ENCODE data around the gene CAVIN2. TPM values are rescaled to one million over a fixed set of nuclear protein-coding genes. Genes with fewer than 3 reads are reported as not detected.

The CAVIN2 gene
- polyA plus RNA-seq, 1 donor from 2014 or later, result not detected

DNA sequence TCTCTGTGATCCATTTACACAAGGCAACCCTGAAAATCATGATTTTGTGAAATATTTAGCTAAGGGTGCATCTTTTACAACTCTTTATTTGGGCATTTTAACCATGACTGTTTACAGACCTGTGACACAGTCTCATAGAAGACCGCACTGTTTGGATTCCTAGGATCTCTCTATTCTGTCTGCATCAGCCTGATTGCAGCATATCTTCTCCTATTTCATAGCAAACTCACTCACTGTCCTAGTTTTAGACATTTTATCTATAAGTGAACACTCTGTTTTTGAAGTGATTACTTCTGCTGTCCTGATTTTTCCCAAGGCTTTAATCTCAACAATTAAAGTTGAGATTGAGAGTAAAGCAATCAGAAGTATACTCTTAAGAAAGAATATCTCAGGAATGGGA lies 56.2 kb downstream of the CAVIN2 start:
- H3K9ac ChIP-seq (ENCODE audit: low read length), result no peak overlapping the region
- H3K9me2 ChIP-seq (ENCODE audit: insufficient read depth, low read length), result no peaks in the 10 kb centered on the region
- no peaks in the 10 kb centered on the region for H3F3A ChIP-seq (ENCODE audit: insufficient read depth, low read length, poor library complexity, severe bottlenecking)
- no peak overlapping the region for H3K27ac ChIP-seq (ENCODE audit: low read length)
- no peak overlapping the region for H3K4me3 ChIP-seq (ENCODE audit: low read length)
- H3K27me3 ChIP-seq (ENCODE audit: insufficient read depth, low read depth, low read length), result no peaks in the 10 kb centered on the region
- no peaks in the 10 kb centered on the region for H3K79me2 ChIP-seq (replicated peaks; ENCODE audit: insufficient read depth, low read length)
- H2AFZ ChIP-seq (ENCODE audit: low read depth, low read length), result no peak overlapping the region
- H3K36me3 ChIP-seq (ENCODE audit: insufficient read depth, low read length), result no peaks in the 10 kb centered on the region
- no peaks in the 10 kb centered on the region for H3K9me3 ChIP-seq (ENCODE audit: low read length)
- no peak overlapping the region for H3K4me2 ChIP-seq (ENCODE audit: low read length)
- TF ChIP-seq, protein P1, sequence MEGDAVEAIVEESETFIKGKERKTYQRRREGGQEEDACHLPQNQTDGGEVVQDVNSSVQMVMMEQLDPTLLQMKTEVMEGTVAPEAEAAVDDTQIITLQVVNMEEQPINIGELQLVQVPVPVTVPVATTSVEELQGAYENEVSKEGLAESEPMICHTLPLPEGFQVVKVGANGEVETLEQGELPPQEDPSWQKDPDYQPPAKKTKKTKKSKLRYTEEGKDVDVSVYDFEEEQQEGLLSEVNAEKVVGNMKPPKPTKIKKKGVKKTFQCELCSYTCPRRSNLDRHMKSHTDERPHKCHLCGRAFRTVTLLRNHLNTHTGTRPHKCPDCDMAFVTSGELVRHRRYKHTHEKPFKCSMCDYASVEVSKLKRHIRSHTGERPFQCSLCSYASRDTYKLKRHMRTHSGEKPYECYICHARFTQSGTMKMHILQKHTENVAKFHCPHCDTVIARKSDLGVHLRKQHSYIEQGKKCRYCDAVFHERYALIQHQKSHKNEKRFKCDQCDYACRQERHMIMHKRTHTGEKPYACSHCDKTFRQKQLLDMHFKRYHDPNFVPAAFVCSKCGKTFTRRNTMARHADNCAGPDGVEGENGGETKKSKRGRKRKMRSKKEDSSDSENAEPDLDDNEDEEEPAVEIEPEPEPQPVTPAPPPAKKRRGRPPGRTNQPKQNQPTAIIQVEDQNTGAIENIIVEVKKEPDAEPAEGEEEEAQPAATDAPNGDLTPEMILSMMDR (IDR thresholded peaks at IDR 0.05; ENCODE audit: poor library complexity, severe bottlenecking), result no peak
- TF ChIP-seq TAF1 (IDR thresholded peaks at IDR 0.05; ENCODE audit: low read depth), result no peak
- TF ChIP-seq, protein P2, sequence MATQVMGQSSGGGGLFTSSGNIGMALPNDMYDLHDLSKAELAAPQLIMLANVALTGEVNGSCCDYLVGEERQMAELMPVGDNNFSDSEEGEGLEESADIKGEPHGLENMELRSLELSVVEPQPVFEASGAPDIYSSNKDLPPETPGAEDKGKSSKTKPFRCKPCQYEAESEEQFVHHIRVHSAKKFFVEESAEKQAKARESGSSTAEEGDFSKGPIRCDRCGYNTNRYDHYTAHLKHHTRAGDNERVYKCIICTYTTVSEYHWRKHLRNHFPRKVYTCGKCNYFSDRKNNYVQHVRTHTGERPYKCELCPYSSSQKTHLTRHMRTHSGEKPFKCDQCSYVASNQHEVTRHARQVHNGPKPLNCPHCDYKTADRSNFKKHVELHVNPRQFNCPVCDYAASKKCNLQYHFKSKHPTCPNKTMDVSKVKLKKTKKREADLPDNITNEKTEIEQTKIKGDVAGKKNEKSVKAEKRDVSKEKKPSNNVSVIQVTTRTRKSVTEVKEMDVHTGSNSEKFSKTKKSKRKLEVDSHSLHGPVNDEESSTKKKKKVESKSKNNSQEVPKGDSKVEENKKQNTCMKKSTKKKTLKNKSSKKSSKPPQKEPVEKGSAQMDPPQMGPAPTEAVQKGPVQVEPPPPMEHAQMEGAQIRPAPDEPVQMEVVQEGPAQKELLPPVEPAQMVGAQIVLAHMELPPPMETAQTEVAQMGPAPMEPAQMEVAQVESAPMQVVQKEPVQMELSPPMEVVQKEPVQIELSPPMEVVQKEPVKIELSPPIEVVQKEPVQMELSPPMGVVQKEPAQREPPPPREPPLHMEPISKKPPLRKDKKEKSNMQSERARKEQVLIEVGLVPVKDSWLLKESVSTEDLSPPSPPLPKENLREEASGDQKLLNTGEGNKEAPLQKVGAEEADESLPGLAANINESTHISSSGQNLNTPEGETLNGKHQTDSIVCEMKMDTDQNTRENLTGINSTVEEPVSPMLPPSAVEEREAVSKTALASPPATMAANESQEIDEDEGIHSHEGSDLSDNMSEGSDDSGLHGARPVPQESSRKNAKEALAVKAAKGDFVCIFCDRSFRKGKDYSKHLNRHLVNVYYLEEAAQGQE (IDR thresholded peaks at IDR 0.05; ENCODE audit: borderline replicate concordance), result no peak
- no peak for TF ChIP-seq EZH2 (IDR thresholded peaks at IDR 0.05; ENCODE audit: borderline replicate concordance, insufficient read depth, low read length, poor library complexity, severe bottlenecking)
- TF ChIP-seq SMC3 (conservative IDR thresholded peaks at IDR 0.05; ENCODE audit: poor library complexity), result no peak
- TF ChIP-seq EP300 (conservative IDR thresholded peaks at IDR 0.05; ENCODE audit: poor library complexity, severe bottlenecking), result no peak
- no peak for TF ChIP-seq POLR2AphosphoS5 (IDR thresholded peaks at IDR 0.05)
- no peak for TF ChIP-seq RAD21 (conservative IDR thresholded peaks at IDR 0.05)
- TF ChIP-seq MXI1 (conservative IDR thresholded peaks at IDR 0.05; ENCODE audit: poor library complexity, severe bottlenecking), result no peak
- H4K20me1 ChIP-seq (ENCODE audit: insufficient read depth), result no peaks in the 10 kb centered on the region

DNA sequence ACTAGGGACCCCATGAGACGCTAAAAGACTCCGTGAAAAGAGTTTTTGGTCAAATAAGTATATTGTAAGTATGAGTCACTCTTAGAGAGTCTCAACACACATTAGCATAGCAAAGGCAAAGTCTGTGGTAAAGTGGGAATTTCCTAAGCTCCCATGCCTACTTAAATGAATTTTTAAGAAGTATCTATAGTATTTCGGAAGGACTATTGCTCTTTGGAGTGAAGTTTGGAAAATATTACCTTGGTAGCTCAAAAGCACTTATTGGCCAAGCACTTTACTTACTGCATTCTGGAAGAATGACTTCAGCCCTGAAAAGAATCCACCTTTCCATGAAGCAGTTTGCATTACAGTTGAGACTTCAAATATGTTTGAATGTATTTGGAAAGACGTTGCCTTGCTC lies 57.1 kb downstream of the CAVIN2 start:
- H3K4me2 ChIP-seq (ENCODE audit: low read length), result no peak overlapping the region
- H3K9me3 ChIP-seq (ENCODE audit: low read length), result no peaks in the 10 kb centered on the region
- no peak overlapping the region for H3K27ac ChIP-seq (ENCODE audit: low read length)
- H3K9me2 ChIP-seq (ENCODE audit: insufficient read depth, low read length), result no peaks in the 10 kb centered on the region
- H2AFZ ChIP-seq (ENCODE audit: low read depth, low read length), result no peak overlapping the region
- no peak overlapping the region for H3K9ac ChIP-seq (ENCODE audit: low read length)
- no peaks in the 10 kb centered on the region for H3F3A ChIP-seq (ENCODE audit: insufficient read depth, low read length, poor library complexity, severe bottlenecking)
- no peak overlapping the region for H3K4me3 ChIP-seq (ENCODE audit: low read length)
- no peaks in the 10 kb centered on the region for H3K27me3 ChIP-seq (ENCODE audit: insufficient read depth, low read depth, low read length)
- no peaks in the 10 kb centered on the region for H3K36me3 ChIP-seq (ENCODE audit: insufficient read depth, low read length)
- no peaks in the 10 kb centered on the region for H3K79me2 ChIP-seq (replicated peaks; ENCODE audit: insufficient read depth, low read length)
- TF ChIP-seq EZH2 (IDR thresholded peaks at IDR 0.05; ENCODE audit: borderline replicate concordance, insufficient read depth, low read length, poor library complexity, severe bottlenecking) (no peak), RAD21 (conservative IDR thresholded peaks at IDR 0.05) (no peak), TAF1 (IDR thresholded peaks at IDR 0.05; ENCODE audit: low read depth) (no peak), SMC3 (conservative IDR thresholded peaks at IDR 0.05; ENCODE audit: poor library complexity) (no peak), EP300 (conservative IDR thresholded peaks at IDR 0.05; ENCODE audit: poor library complexity, severe bottlenecking) (no peak), MXI1 (conservative IDR thresholded peaks at IDR 0.05; ENCODE audit: poor library complexity, severe bottlenecking) (no peak), POLR2AphosphoS5 (IDR thresholded peaks at IDR 0.05) (no peak)
- TF ChIP-seq, protein P1 (IDR thresholded peaks at IDR 0.05; ENCODE audit: poor library complexity, severe bottlenecking), result no peak
- TF ChIP-seq, protein P2 (IDR thresholded peaks at IDR 0.05; ENCODE audit: borderline replicate concordance), result no peak
- no peaks in the 10 kb centered on the region for H4K20me1 ChIP-seq (ENCODE audit: insufficient read depth)
